Keratinocyte (primary cell): ENCODE measurements around the gene POLD2. TPM values are rescaled to one million over a fixed set of nuclear protein-coding genes. Genes with fewer than 3 reads are reported as not detected.

Experiments
- DNase-seq: peaks from one replicate; pipeline ENCODE4 v3.0.0-alpha.2; 2011; ENCODE audit warnings: low read depth, missing footprints, low spot score
- FAIRE-seq: peaks from 2 replicates; lab custom pipeline; 2011; peaks lifted over from hg19 to GRCh38; lab: Jason Lieb, UNC
- H2AFZ ChIP-seq: 2 replicates; pipeline ENCODE4 v1.6.0; 2012; ENCODE audit warnings: low read length, control low read depth, inconsistent platforms; ENCODE audit not compliant: control insufficient read depth
- H3K27ac ChIP-seq: 2 replicates; pipeline ENCODE4 v1.5.1; 2011; ENCODE audit warnings: low read length; ENCODE audit not compliant: control insufficient read depth, insufficient read depth
- H3K27me3 ChIP-seq: 3 replicates; pipeline ENCODE4 v1.6.0; 2011; ENCODE audit warnings: low read length; ENCODE audit not compliant: control insufficient read depth, insufficient read depth; ENCODE audit errors: extremely low read depth
- H3K36me3 ChIP-seq, 2 experiments: 2 replicates in 1 of 2; 3 replicates in 1 of 2; pipeline ENCODE4 v1.5.1; 2011; ENCODE audit warnings: low read length in 2 of 2, mild to moderate bottlenecking in 1 of 2; ENCODE audit not compliant: control insufficient read depth in 2 of 2, insufficient read depth in 2 of 2; ENCODE audit errors: extremely low read depth in 1 of 2
- H3K4me1 ChIP-seq: 3 replicates; pipeline ENCODE4 v1.5.1; 2011; ENCODE audit warnings: low read length; ENCODE audit not compliant: control insufficient read depth, insufficient read depth; ENCODE audit errors: extremely low read depth
- H3K4me2 ChIP-seq: 3 replicates; pipeline ENCODE4 v1.6.0; 2011; ENCODE audit warnings: low read depth, low read length; ENCODE audit not compliant: control insufficient read depth, insufficient read depth; ENCODE audit errors: extremely low read depth
- H3K4me3 ChIP-seq, 3 experiments: fragments of 200-600 bp in 1 of 3; sonication (generic) in 1 of 3; 2 replicates in 2 of 3; 3 replicates in 1 of 3; pipeline ENCODE4 v1.5.1; 2011 to 2016; ENCODE audit warnings: low read length in 3 of 3, mild to moderate bottlenecking in 3 of 3, control low read depth in 2 of 3, inconsistent platforms in 1 of 3, low read depth in 1 of 3, mixed read lengths in 1 of 3, mixed run types in 1 of 3, moderate library complexity in 1 of 3; ENCODE audit not compliant: control insufficient read depth in 2 of 3, insufficient read depth in 2 of 3; ENCODE audit errors: extremely low read depth in 1 of 3
- H3K79me2 ChIP-seq: 2 replicates; pipeline ENCODE4 v1.6.0; 2012; ENCODE audit warnings: low read length; ENCODE audit not compliant: control insufficient read depth, insufficient read depth
- H3K9ac ChIP-seq: 3 replicates; pipeline ENCODE4 v1.6.0; 2011; ENCODE audit warnings: low read length; ENCODE audit not compliant: control insufficient read depth, insufficient read depth; ENCODE audit errors: extremely low read depth
- H3K9me1 ChIP-seq: 3 replicates; pipeline ENCODE4 v1.6.0; 2011; ENCODE audit warnings: low read length; ENCODE audit not compliant: control insufficient read depth, insufficient read depth; ENCODE audit errors: extremely low read depth
- H3K9me3 ChIP-seq: 2 replicates; pipeline ENCODE4 v1.5.1; 2012; ENCODE audit warnings: low read depth, low read length; ENCODE audit not compliant: control insufficient read depth
- H4K20me1 ChIP-seq: 3 replicates; pipeline ENCODE4 v1.6.0; 2011; ENCODE audit warnings: low read length; ENCODE audit not compliant: control insufficient read depth, insufficient read depth; ENCODE audit errors: extremely low read depth
- CTCF ChIP-seq, 3 experiments: IDR thresholded peaks in 1 of 3; conservative IDR thresholded peaks in 1 of 3; optimal IDR thresholded peaks in 1 of 3; 2 replicates in 2 of 3; 3 replicates in 1 of 3; pipeline versions ENCODE3 to v1.5.1; 2011; ENCODE audit warnings: low read length in 3 of 3, mild to moderate bottlenecking in 3 of 3, moderate library complexity in 2 of 3, control low read depth in 1 of 3, inconsistent platforms in 1 of 3; ENCODE audit not compliant: insufficient read depth in 2 of 3; ENCODE audit errors: extremely low read depth in 1 of 3
- EZH2 ChIP-seq: IDR thresholded peaks from one replicate; pipeline ENCODE4 v1.6.1; 2012; ENCODE audit warnings: inconsistent platforms, mild to moderate bottlenecking, low read length, moderate library complexity
- dilution Hi-C: fragments of 300-500 bp; cut with MboI; formaldehyde crosslinking; loops from one replicate; pipeline ENCODE4 v1.7.0; 2020; ENCODE audit warnings: low sequenced_read_pairs; ENCODE audit not compliant: extremely low pct_ligation_motif_present
- polyA plus RNA-seq, 5 experiments: library from polyadenylated mRNA; depleted of rRNA in 3 of 5; stranded (reverse) in 3 of 5; stranded (forward) in 1 of 5; unstranded in 1 of 5; fragments of >200 nt; gene quantifications; 1 replicate in 1 of 5; 2 replicates in 3 of 5; 3 replicates in 1 of 5; pipeline versions ENCODE4 v1.2.1 to v1.2.3, GENCODE V29; 2011 to 2012; ENCODE audit warnings: missing spikeins in 2 of 5, low read depth in 1 of 5, low replicate concordance in 1 of 5

The POLD2 gene
- polyA plus RNA-seq, 1 donor (not counting 4 experiments of a cell fraction or from before 2014, with no cell fraction given), result 158 TPM

- FAIRE-seq (no peak), DNase-seq (no peak)
- Histone ChIP-seq H3K9me1 (no peaks in the 10 kb centered on the region), H3K27ac (no peak overlapping the region), H3K4me2 (no peak overlapping the region), H3K36me3 (peaks cover 4 to 11% of the 10 kb centered on the region in 2 experiments), H3K9ac (no peak overlapping the region), H4K20me1 (no peaks in the 10 kb centered on the region), H3K4me1 (no peaks in the 10 kb centered on the region), H2AFZ (no peak overlapping the region), H3K9me3 (no peaks in the 10 kb centered on the region), H3K27me3 (no peaks in the 10 kb centered on the region), H3K4me3 (no peak overlapping the region), H3K79me2 (no peaks in the 10 kb centered on the region)
- TF ChIP-seq EZH2 (no peak), CTCF (optimal IDR thresholded peaks at IDR 0.05 in 1 of 3, IDR thresholded peaks at IDR 0.05 in 1 of 3, conservative IDR thresholded peaks at IDR 0.05 in 1 of 3; ENCODE audit: extremely low read depth in 1 of 3, insufficient read depth in 2 of 3, low read length in 3 of 3) (no peak)
- dilution Hi-C loops, result no loop called here
Measured at GRCh38 chr7:44110719-44111635, 12.4 kb downstream of the POLD2 start.

GRCh38 chr7:44109991-44110390, 13.4 kb downstream of the POLD2 start:
- no peak for DNase-seq
- no peak for TF ChIP-seq CTCF (optimal IDR thresholded peaks at IDR 0.05 in 1 of 3, IDR thresholded peaks at IDR 0.05 in 1 of 3, conservative IDR thresholded peaks at IDR 0.05 in 1 of 3; ENCODE audit: extremely low read depth in 1 of 3, insufficient read depth in 2 of 3, low read length in 3 of 3)
- TF ChIP-seq EZH2, result no peak
- H3K4me1 ChIP-seq, result peaks cover 7% of the 10 kb centered on the region
- no peak overlapping the region for H2AFZ ChIP-seq
- no peaks in the 10 kb centered on the region for H3K9me1 ChIP-seq
- H3K9me3 ChIP-seq, result no peaks in the 10 kb centered on the region
- H3K9ac ChIP-seq, result no peak overlapping the region
- peaks cover 2 to 6% of the 10 kb centered on the region in 2 experiments for H3K36me3 ChIP-seq
- no peak overlapping the region for H3K4me3 ChIP-seq
- dilution Hi-C loops, result no loop called here
- H4K20me1 ChIP-seq, result no peaks in the 10 kb centered on the region
- H3K4me2 ChIP-seq, result no peak overlapping the region
- peaks cover 2% of the 10 kb centered on the region for H3K27me3 ChIP-seq
- H3K27ac ChIP-seq, result no peak overlapping the region
- no peaks in the 10 kb centered on the region for H3K79me2 ChIP-seq
- FAIRE-seq, result no peak
